LHCN-M2 (cell line): Measurements from ENCODE around the gene SLC1A3. TPM values are rescaled to one million over a fixed set of nuclear protein-coding genes. Genes with fewer than 3 reads are reported as not detected.

Experiments used
- DNase-seq: peaks from one replicate; pipeline ENCODE4 v3.0.0-alpha.2; 2012; ENCODE audit warnings: low read depth
- total RNA-seq: library from RNA; depleted of rRNA; stranded (reverse); fragments of >200 nt; gene quantifications from 2 replicates; pipeline ENCODE4 v1.2.3, GENCODE V29; 2014

The SLC1A3 gene
- total RNA-seq, 1 experiment from 2014 or later = 15.1 TPM

GRCh38 chr5:36599986-36600779 lies 6.2 kb upstream of the SLC1A3 start:
- peak; percentile 60 for DNase-seq

DNA sequence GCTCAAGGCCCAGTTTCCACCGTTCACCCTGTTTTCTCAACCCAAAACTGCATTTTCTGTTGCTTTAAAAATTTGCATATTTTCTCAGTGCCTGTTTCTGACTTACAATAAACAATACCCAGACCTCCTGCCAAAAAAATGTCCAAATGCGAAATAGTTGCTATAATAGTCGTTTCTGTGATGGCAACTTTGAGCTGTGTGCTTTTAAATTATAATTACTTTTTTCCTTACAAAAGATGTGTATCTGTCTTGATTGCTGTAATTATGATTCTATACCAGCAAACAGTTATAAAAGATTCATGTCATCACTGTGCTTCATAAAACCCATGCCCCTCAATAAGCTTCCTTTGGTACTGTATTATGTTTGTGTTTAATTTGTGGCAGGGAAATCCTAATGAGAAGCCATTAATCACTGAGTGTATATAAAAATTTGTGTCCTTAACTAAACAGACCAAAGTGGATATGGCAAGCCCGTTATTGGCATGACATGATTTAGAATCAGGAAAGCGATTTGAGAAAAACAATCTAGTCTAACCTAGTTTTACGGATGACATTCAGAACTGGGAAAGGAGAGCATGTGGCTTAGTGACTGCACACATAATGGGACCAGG lies 5.4 kb upstream of the SLC1A3 start:
- no peak for DNase-seq

DNA sequence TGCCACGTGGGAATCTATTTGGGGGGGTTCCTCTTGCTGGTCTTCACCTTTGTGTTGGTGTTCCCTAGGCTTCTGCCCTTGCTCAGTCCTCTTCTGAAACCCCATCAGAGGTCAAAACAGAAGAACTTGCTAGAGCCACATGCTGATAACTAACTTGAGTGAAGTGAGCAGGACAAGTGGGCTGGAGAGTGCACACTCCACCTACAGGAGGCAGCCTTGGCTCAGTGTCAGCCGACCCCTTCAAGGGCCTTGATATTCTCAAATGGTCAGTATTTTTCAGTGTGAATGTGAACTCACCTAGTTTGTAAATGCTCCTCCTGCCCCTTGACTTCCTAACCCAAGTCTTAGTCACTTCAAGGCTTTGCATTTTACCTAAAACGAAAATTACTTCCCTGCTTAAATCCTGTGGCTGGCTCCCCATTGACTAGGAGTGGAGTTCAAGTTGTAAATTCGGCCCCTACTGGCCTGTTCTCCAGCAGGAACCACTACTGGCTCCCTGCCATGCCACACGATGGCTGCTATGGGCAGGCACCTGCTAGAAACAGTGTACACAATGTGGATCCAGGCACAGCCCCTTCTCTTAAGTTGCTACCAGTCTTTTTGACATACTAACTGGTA lies 3.6 kb upstream of the SLC1A3 start:
- peak; percentile 9 for DNase-seq

- peak; percentile 72 for DNase-seq
These were observed 1.2 kb upstream of the SLC1A3 start for GRCh38 chr5:36605241-36605640.

DNA sequence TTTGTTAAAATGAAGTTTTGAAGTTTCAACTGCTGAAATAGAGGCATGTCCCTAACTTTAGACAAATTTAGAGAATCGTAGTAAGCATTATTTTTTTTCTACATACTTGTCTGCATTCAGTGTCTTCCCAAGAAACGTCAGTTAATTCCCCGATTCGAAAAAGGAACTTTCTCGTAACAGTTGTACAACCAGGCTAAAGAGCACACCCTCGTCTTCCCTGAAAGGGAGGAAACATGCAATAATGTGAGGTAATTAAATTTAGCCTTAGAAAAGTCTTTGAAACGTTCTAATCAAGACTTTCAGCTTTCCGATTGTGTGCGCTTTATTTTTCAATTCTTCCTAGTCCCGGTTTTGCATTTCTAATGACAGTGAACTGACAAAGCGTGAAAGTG lies 374 bp upstream of the SLC1A3 start:
- DNase-seq = no peak

DNA sequence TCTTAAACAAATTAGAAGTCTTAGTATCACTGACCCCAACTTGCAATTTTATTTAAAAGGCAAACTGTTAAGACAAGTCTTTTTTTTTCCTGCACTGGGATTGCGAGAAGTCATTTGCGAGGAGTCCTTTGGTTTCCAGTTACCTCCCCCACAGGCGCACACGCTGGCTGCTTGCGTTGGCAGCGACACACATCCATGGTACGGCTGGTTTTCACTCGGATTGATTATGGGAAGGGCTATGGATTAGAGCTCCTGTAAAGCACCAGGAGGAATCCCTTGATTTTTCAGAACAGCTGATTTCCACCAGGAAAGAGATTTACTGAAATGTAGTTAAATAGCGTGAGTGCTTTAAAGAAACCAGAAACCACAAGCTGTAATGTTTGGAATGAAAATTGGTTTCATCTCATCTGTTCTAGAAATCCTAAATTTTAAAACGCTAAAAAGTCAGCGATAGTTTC lies 737 bp downstream of the SLC1A3 start:
- peak; percentile 61 for DNase-seq

GRCh38 chr5:36607838-36608783 lies 1.7 kb downstream of the SLC1A3 start:
- peak; percentile 50 for DNase-seq

DNA sequence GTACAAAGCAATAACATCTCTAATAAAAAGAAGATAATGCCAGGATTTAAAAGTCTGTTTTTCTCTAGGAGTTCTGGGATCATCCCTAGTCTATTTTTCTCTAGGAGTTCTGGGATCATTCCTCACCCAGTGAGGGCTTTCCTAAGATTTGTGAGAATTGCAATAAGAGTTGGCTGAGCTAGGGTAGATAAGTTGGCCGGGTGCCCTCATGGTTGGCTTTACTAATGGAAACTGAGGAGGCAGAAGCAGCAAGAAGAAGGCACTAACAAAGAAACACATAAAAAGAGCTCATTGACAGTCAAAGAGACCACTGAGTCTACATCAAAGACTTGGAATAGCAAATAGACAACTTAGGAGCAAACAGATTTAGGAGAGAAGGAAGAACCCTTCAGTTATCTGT lies 4.2 kb downstream of the SLC1A3 start:
- no peak for DNase-seq

- no peak for DNase-seq
These were observed 5.3 kb downstream of the SLC1A3 start for GRCh38 chr5:36611520-36612274.

GRCh38 chr5:36613241-36613640 lies 6.8 kb downstream of the SLC1A3 start:
- no peak for DNase-seq

DNA sequence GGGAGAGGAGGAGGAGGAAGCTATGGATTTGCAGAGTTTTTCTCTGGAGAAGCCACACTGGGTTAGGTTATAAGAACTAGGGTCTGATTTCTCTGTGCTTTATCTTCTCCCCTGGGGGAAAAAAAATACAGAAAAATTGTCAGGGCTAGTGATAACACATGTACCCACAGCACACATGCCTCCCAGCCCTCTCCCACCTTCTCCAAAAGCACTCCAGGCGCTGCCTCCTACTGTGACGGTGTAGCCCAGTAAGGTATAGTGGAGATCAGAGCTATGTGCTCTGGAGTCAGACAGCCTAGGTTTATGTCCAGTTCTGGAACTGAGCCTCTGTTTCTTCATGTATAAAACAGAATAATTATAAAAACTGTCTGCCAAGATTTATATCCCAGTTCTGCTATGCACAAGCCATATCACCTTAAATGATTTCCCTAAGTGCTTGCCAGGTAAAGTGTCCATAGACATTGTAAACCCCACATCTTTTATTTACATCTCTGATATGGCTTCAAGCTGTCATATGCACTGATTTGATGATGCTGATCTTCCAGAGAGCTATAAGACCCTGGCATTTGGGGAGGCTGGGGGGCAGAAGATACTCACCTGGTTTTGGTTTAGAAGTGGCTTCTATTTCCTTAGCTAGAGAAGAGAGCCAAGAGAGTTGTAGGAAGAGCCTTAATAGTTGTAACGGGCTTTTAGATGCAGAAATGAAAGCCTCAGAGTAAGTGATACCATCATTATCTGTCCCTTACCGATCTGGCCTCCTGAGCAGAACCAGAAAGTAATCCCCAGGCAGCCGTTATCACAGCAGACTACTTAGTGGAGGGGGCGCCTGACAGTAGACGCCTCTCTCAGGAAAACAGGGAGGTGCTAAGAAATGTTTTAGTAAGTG lies 7.6 kb downstream of the SLC1A3 start:
- no peak for DNase-seq

- DNase-seq = no peak
These were observed 8.4 kb downstream of the SLC1A3 start for GRCh38 chr5:36614657-36615308.

- DNase-seq = no peak
These were observed 12.7 kb downstream of the SLC1A3 start for GRCh38 chr5:36619012-36619635.

GRCh38 chr5:36621985-36622384 lies 15.6 kb downstream of the SLC1A3 start:
- peak; percentile 8 for DNase-seq

- no peak for DNase-seq
These were observed 17.4 kb downstream of the SLC1A3 start for GRCh38 chr5:36623832-36624231.

- DNase-seq = no peak
These were observed 17.9 kb downstream of the SLC1A3 start for GRCh38 chr5:36624277-36624676.

DNA sequence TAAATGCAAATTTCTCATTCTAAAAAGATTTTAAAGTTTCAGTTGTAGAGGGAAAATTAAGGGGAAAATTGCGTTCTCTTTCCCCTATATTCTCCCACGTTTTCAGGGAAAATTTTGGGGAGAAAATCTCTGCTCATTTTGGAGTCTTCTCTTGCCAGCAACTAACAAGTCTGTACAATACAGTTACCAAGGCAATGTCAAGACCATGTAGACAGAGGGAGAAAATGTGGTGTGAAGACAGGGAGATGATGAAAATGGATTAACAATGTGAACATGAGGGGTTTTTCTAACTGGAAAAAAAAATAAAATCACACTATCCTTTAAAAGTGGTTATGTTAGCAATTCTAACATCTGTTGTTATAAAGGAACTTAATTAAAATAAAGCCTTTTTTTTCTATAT lies 22.3 kb downstream of the SLC1A3 start:
- DNase-seq = no peak

DNA sequence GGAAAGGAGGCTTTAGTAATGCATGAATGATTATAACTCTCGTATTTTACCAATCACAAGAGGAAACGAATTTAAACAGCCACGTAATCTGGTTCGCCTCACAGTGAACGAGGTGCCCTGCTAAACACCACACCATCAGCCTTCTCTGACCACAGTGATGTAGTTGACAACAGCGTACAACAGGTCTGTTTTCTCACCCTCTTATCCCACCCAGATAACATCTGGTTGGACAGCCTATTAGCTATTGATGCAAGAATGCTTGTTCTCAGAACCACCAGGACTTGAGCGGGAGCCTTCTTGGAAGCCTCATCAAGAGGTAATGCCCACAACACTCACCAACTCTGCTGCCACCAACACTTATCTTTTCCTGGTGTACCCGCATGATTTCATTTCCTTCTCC lies 23.3 kb downstream of the SLC1A3 start:
- no peak for DNase-seq
